Endodermal cell (in vitro differentiated cells): ENCODE data around the gene ERBB4. TPM values are rescaled to one million over a fixed set of nuclear protein-coding genes. Genes with fewer than 3 reads are reported as not detected.

Source experiments
- DNase-seq: peaks from one replicate; pipeline ENCODE4 v3.0.0-alpha.2; 2017
- H3K27ac ChIP-seq: 2 replicates; pipeline ENCODE4 v1.5.1; 2013; ENCODE audit warnings: mild to moderate bottlenecking, low read depth, low read length, moderate library complexity
- H3K27me3 ChIP-seq: 2 replicates; pipeline ENCODE4 v1.6.1; 2013; ENCODE audit warnings: mild to moderate bottlenecking, low read length, moderate library complexity; ENCODE audit not compliant: insufficient read depth, control insufficient read depth, poor library complexity, severe bottlenecking
- H3K36me3 ChIP-seq: 2 replicates; pipeline ENCODE4 v1.7.0; 2013; ENCODE audit warnings: mild to moderate bottlenecking, low read length, moderate library complexity; ENCODE audit not compliant: control insufficient read depth, insufficient read depth
- H3K4me1 ChIP-seq: one replicate; pipeline ENCODE4 v1.7.0; 2013; ENCODE audit warnings: low read length; ENCODE audit not compliant: control insufficient read depth, insufficient read depth
- H3K4me3 ChIP-seq: 2 replicates; pipeline ENCODE4 v1.5.1; 2013; ENCODE audit warnings: mild to moderate bottlenecking, low read length, moderate library complexity
- H3K9ac ChIP-seq: 2 replicates; pipeline ENCODE4 v1.6.1; 2013; ENCODE audit warnings: mild to moderate bottlenecking, low read length, moderate library complexity; ENCODE audit not compliant: poor library complexity, severe bottlenecking; ENCODE audit errors: extremely low read depth
- H3K9me3 ChIP-seq: 2 replicates; pipeline ENCODE4 v1.6.1; 2013; ENCODE audit warnings: mild to moderate bottlenecking, low read length, moderate library complexity; ENCODE audit not compliant: control insufficient read depth
- H3K27ac Mint-ChIP-seq: 2 replicates; pipeline ENCODE4 v1.8.0; 2020; ENCODE audit warnings: mixed read lengths
- H3K27me3 Mint-ChIP-seq: 2 replicates; pipeline ENCODE4 v1.8.0; 2021; ENCODE audit warnings: mild to moderate bottlenecking, mixed read lengths; ENCODE audit not compliant: insufficient read depth
- H3K36me3 Mint-ChIP-seq: 2 replicates; pipeline ENCODE4 v1.8.0; 2020; ENCODE audit warnings: low read depth, mixed read lengths
- H3K4me1 Mint-ChIP-seq: 2 replicates; pipeline ENCODE4 v1.8.0; 2020; ENCODE audit warnings: mixed read lengths
- H3K4me3 Mint-ChIP-seq: 2 replicates; pipeline ENCODE4 v1.8.0; 2020; ENCODE audit warnings: mild to moderate bottlenecking, moderate library complexity, mixed read lengths
- H3K9me3 Mint-ChIP-seq: 2 replicates; pipeline ENCODE4 v1.8.0; 2020; ENCODE audit warnings: mild to moderate bottlenecking, mixed read lengths
- WGBS, 2 experiments: methylation state at CpG; one replicate each; pipeline versions ENCODE4 v1.1.5 to v1.1.7; 2013; ENCODE audit warnings: missing lambda C conversion rate in 2 of 2, mixed read lengths in 1 of 2; ENCODE audit not compliant: insufficient coverage in 1 of 2, insufficient read length in 1 of 2; 5-methylcytosine and 5-hydroxymethylcytosine counted together
- total RNA-seq, 2 donors: library from RNA; stranded (reverse); fragmentation: NEBNext Ultra II Directional in 1 of 2; extraction: Animal tissue kit (Norgen Biotek cat#: 25700) in 1 of 2; gene quantifications; 2 replicates in 1 of 2; 3 replicates in 1 of 2; pipeline ENCODE4 v1.2.1, GENCODE V29; 2021
- TF ChIP-seq, protein P1 (sequence below): fragments of 200-600 bp; sonication (generic); conservative IDR thresholded peaks from 2 replicates; pipeline ENCODE4 v1.5.0; 2021; ENCODE audit warnings: antibody characterized with exemption, mild to moderate bottlenecking

ERBB4 gene
- total RNA-seq, 2 donors from 2014 or later = 154 to 158 TPM

GRCh38 chr2:212327171-212327809, 211.3 kb downstream of the ERBB4 start:
- no peak for DNase-seq
- H3K4me3 Mint-ChIP-seq = no peak overlapping the region
- 88 to 100% methylated on average over 1 to 3 of the region's 4 CpGs for WGBS, 2 experiments
- Histone ChIP-seq H3K4me1 (peaks cover 2% of the 10 kb centered on the region), H3K9me3 (no peaks in the 10 kb centered on the region), H3K36me3 (no peaks in the 10 kb centered on the region), H3K27ac (no peak overlapping the region), H3K4me3 (no peak overlapping the region), H3K9ac (no peak overlapping the region), H3K27me3 (no peaks in the 10 kb centered on the region)
- peaks cover 5% of the 10 kb centered on the region for H3K9me3 Mint-ChIP-seq
- TF ChIP-seq, protein P1, sequence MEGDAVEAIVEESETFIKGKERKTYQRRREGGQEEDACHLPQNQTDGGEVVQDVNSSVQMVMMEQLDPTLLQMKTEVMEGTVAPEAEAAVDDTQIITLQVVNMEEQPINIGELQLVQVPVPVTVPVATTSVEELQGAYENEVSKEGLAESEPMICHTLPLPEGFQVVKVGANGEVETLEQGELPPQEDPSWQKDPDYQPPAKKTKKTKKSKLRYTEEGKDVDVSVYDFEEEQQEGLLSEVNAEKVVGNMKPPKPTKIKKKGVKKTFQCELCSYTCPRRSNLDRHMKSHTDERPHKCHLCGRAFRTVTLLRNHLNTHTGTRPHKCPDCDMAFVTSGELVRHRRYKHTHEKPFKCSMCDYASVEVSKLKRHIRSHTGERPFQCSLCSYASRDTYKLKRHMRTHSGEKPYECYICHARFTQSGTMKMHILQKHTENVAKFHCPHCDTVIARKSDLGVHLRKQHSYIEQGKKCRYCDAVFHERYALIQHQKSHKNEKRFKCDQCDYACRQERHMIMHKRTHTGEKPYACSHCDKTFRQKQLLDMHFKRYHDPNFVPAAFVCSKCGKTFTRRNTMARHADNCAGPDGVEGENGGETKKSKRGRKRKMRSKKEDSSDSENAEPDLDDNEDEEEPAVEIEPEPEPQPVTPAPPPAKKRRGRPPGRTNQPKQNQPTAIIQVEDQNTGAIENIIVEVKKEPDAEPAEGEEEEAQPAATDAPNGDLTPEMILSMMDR = no peak
- H3K36me3 Mint-ChIP-seq = no peaks in the 10 kb centered on the region
- no peaks in the 10 kb centered on the region for H3K27me3 Mint-ChIP-seq
- peaks cover 9% of the 10 kb centered on the region for H3K4me1 Mint-ChIP-seq
- no peak overlapping the region for H3K27ac Mint-ChIP-seq

- Histone ChIP-seq H3K4me1 (no peaks in the 10 kb centered on the region), H3K36me3 (no peaks in the 10 kb centered on the region), H3K27me3 (no peaks in the 10 kb centered on the region), H3K27ac (no peak overlapping the region), H3K4me3 (no peak overlapping the region), H3K9me3 (no peaks in the 10 kb centered on the region), H3K9ac (no peak overlapping the region)
- Mint-ChIP-seq H3K4me1 (peaks cover 13% of the 10 kb centered on the region), H3K9me3 (no peaks in the 10 kb centered on the region), H3K4me3 (no peak overlapping the region), H3K27me3 (no peaks in the 10 kb centered on the region), H3K36me3 (no peaks in the 10 kb centered on the region), H3K27ac (no peak overlapping the region)
- 90% methylated on average over 2 of the region's 2 CpGs; no CpG with 5 or more reads in 1 of the 2 experiments for WGBS, 2 experiments
- DNase-seq = no peak
- TF ChIP-seq, protein P1 = no peak
Measured at GRCh38 chr2:212318636-212319035, 220.0 kb downstream of the ERBB4 start.

DNA sequence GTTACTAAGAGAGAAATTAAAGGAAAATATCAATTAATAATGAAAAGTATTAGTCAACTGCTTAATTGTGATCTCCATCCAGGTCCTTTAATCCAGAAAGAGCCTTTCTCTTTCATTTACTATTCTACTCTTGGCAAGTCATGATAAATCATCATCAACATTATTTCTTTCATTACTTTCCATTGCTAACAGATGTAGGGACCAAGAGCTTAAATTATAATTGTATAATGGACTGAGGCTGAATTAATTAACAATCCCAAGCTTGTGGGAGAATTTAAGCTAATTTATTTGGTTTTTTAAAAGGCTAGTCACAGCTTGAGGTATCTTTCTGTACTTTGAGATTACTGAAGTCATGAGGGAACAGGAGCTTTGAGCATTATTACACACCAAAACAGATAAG, 223.9 kb downstream of the ERBB4 start:
- peaks cover 6% of the 10 kb centered on the region for H3K4me1 Mint-ChIP-seq
- H3K9me3 Mint-ChIP-seq = no peaks in the 10 kb centered on the region

More for the DNA sequence above, 223.9 kb downstream of the ERBB4 start:
- H3K4me3 Mint-ChIP-seq = no peak overlapping the region
- no peaks in the 10 kb centered on the region for H3K36me3 Mint-ChIP-seq
- Histone ChIP-seq H3K4me1 (no peaks in the 10 kb centered on the region), H3K9me3 (no peaks in the 10 kb centered on the region), H3K9ac (no peak overlapping the region), H3K27me3 (no peaks in the 10 kb centered on the region), H3K27ac (no peak overlapping the region), H3K4me3 (no peak overlapping the region), H3K36me3 (no peaks in the 10 kb centered on the region)
- no peak for DNase-seq
- TF ChIP-seq, protein P1 = no peak
- H3K27ac Mint-ChIP-seq = no peak overlapping the region
- H3K27me3 Mint-ChIP-seq = no peaks in the 10 kb centered on the region
